ENCODE data around the gene ZFP69.

DNA sequence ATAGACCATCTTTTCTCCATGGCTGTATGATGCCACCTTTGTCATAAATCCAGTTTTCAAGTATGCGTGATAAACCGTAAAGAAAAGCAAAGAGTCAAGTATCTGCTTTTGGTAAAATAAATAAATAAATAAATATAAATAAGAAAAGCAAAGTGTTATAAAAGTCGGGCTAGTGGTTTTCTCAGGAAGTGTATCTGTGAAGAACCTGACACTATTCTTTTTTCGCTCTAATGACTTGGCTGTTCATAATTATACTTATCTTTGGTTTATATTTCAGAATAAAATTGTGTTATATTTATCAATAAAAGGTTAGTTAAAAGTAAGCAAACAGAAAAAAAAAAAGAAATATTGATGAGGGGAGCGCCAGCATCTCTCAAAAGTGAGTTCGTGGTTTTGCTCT, 30.9 kb downstream of the ZFP69 start:
- TF ChIP-seq ZNF274 (IDR thresholded peaks at IDR 0.05; ENCODE audit: low read depth, low read length) (no peak), SUZ12 (IDR thresholded peaks at IDR 0.05; ENCODE audit: extremely low read depth, insufficient read depth, insufficient read length) (no peak), YY1 (IDR thresholded peaks at IDR 0.05; ENCODE audit: insufficient read depth, insufficient read length) (no peak)

Measured in NT2/D1 (cell line).